Parathyroid adenoma (tissue), 2 donors: ENCODE results near the gene AFF3.

ENCODE experiments used
- H2AFZ ChIP-seq: fragments of 300-600 bp; sonication (generic); one replicate; pipeline ENCODE4 v1.7.0; 2017; ENCODE audit warnings: antibody characterized with exemption, mild to moderate bottlenecking
- H3K27ac ChIP-seq: fragments of 300-600 bp; sonication (generic); one replicate; pipeline ENCODE4 v1.7.0; 2017
- H3K27me3 ChIP-seq: fragments of 300-600 bp; sonication (generic); one replicate; pipeline ENCODE4 v1.7.0; 2017; ENCODE audit warnings: low read length; ENCODE audit not compliant: control insufficient read depth, insufficient read depth
- H3K36me3 ChIP-seq: fragments of 300-600 bp; sonication (generic); one replicate; pipeline ENCODE4 v1.7.0; 2017; ENCODE audit warnings: low read length; ENCODE audit not compliant: control insufficient read depth, insufficient read depth
- H3K4me1 ChIP-seq: fragments of 300-600 bp; sonication (generic); one replicate; pipeline ENCODE4 v1.7.0; 2017; ENCODE audit warnings: control low read depth
- H3K4me2 ChIP-seq: fragments of 300-600 bp; sonication (generic); one replicate; pipeline ENCODE4 v1.7.0; 2017; ENCODE audit warnings: low read length
- H3K4me3 ChIP-seq: fragments of 300-600 bp; sonication (generic); one replicate; pipeline ENCODE4 v1.7.0; 2017; ENCODE audit warnings: low read depth, low read length
- H3K79me2 ChIP-seq: fragments of 300-600 bp; sonication (generic); one replicate; pipeline ENCODE4 v1.7.0; 2017; ENCODE audit warnings: control low read depth
- H3K9ac ChIP-seq: fragments of 300-600 bp; sonication (generic); one replicate; pipeline ENCODE4 v1.7.0; 2017; ENCODE audit warnings: mild to moderate bottlenecking
- H3K9me3 ChIP-seq: fragments of 300-600 bp; sonication (generic); one replicate; pipeline ENCODE4 v1.7.0; 2017; ENCODE audit warnings: low read length; ENCODE audit not compliant: control insufficient read depth
- TF ChIP-seq, protein P1 (sequence below): fragments of 300-600 bp; sonication (generic); IDR thresholded peaks from one replicate; pipeline ENCODE4 v1.7.0; 2017; ENCODE audit warnings: antibody characterized with exemption, mild to moderate bottlenecking
- donor health status: primary hyperparathyroidism.

The AFF3 gene

DNA sequence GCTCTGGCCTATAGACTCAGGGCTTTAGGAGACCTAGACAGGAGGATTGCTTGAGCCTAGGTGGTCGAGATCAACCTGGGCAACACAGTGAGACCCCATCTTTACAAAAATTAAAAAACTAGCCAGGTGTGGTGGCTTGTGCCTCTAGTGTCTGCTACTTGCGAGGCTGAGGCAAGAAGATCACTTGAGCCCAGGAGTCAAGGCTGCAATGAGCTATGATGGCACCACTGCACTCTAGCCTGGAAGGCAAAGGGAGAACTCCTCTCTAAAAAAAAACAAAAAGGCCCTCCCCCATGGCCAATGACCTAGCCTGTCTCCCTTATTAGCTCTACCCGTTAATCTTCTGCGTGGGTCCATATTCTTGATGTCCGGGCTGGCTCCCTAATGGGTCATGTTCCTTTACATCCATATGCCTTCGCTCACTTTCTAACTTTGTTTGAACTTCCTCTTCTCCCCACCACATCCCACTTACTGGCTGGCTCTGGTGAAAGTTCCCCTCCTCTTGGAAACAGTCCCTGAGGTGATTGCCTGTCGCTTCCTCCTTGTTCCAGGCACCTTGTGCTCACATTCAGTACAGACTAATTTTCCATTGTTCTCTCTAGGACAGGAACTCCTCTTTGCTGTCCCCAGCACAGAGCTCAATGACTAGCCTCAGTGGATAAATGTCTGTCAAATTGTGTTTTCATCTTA is 103.0 kb downstream of the AFF3 start:
- H2AFZ ChIP-seq = no peak overlapping the region
- H3K9ac ChIP-seq = no peak overlapping the region

DNA sequence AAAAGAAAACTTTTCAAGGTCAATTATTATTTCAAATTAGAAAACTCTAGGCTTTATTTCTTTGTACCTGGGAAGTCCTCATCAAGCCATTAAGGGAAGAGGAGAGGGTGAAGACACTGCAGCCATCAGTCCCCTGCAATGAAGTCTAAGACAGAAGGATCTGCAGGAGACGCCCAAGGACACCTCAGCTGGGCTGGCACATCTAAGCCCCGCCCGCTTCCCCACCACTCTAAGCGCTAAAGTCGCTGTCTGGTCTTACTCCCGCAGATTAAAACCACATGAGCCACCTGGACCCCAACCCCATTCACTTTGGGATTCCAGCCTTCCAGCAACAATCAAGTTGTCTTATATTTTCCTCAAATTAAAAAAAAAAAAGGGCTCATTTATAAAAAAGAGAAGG is 104.4 kb downstream of the AFF3 start:
- Histone ChIP-seq H3K79me2 (no peaks in the 10 kb centered on the region), H3K4me1 (no peaks in the 10 kb centered on the region), H3K9me3 (no peaks in the 10 kb centered on the region), H3K4me3 (no peak overlapping the region), H2AFZ (no peak overlapping the region), H3K4me2 (no peak overlapping the region), H3K27ac (no peak overlapping the region), H3K9ac (no peak overlapping the region), H3K27me3 (no peaks in the 10 kb centered on the region), H3K36me3 (no peaks in the 10 kb centered on the region)
- TF ChIP-seq, protein P1, sequence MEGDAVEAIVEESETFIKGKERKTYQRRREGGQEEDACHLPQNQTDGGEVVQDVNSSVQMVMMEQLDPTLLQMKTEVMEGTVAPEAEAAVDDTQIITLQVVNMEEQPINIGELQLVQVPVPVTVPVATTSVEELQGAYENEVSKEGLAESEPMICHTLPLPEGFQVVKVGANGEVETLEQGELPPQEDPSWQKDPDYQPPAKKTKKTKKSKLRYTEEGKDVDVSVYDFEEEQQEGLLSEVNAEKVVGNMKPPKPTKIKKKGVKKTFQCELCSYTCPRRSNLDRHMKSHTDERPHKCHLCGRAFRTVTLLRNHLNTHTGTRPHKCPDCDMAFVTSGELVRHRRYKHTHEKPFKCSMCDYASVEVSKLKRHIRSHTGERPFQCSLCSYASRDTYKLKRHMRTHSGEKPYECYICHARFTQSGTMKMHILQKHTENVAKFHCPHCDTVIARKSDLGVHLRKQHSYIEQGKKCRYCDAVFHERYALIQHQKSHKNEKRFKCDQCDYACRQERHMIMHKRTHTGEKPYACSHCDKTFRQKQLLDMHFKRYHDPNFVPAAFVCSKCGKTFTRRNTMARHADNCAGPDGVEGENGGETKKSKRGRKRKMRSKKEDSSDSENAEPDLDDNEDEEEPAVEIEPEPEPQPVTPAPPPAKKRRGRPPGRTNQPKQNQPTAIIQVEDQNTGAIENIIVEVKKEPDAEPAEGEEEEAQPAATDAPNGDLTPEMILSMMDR = no peak

More for the DNA sequence above, 103.0 kb downstream of the AFF3 start:
- Histone ChIP-seq H3K79me2 (no peaks in the 10 kb centered on the region), H3K4me3 (no peak overlapping the region), H3K4me1 (no peaks in the 10 kb centered on the region), H3K4me2 (no peak overlapping the region), H3K9me3 (no peaks in the 10 kb centered on the region), H3K36me3 (no peaks in the 10 kb centered on the region), H3K27me3 (no peaks in the 10 kb centered on the region), H3K27ac (no peak overlapping the region)
- TF ChIP-seq, protein P1 = no peak

DNA sequence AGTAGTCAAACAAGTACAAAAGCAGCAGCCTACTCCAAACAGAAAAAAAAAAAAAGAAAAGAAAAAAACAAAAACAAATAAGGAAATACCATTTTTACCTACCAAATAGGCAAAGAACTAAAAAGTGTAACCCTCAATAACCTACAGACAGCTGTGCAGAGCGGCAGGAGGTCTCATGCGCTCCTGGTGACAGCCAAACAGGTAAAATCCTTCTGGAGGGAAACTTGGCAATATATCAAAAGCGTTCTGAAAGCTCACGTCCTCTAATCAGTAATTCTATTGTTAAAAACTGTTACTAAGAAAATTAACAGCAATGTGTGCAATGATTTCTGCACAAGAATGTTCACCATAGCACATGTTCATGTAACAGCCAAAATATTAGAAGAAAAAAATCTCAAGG is 105.6 kb downstream of the AFF3 start:
- H3K4me1 ChIP-seq = no peaks in the 10 kb centered on the region
- H3K36me3 ChIP-seq = no peaks in the 10 kb centered on the region
- TF ChIP-seq, protein P1 = no peak
- no peaks in the 10 kb centered on the region for H3K27me3 ChIP-seq
- H3K4me2 ChIP-seq = no peak overlapping the region
- H3K27ac ChIP-seq = no peak overlapping the region
- no peak overlapping the region for H2AFZ ChIP-seq
- no peak overlapping the region for H3K4me3 ChIP-seq
- no peaks in the 10 kb centered on the region for H3K9me3 ChIP-seq
- no peak overlapping the region for H3K9ac ChIP-seq
- H3K79me2 ChIP-seq = no peaks in the 10 kb centered on the region

DNA sequence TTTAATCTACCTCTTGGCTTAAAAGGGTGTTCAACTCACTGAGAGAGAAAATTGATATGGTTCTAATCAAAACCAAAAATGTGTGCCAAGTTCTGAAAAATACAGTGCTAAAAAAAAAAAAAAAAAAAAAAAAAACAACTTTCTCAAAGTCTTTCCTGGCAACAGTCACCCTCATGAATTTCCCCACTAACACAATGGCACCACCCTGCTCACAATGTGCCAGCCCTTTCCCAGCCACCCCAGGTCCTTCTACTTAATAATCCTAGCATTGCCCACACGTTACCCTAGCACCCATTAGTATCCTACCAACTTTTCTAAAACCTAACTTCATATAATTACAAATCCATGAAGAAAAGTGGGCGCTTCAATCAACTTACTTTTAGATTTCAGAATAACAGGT is 106.4 kb downstream of the AFF3 start:
- Histone ChIP-seq H3K27me3 (no peaks in the 10 kb centered on the region), H3K4me2 (no peak overlapping the region), H3K27ac (no peak overlapping the region), H3K4me1 (no peaks in the 10 kb centered on the region), H3K9ac (no peak overlapping the region), H3K9me3 (no peaks in the 10 kb centered on the region), H2AFZ (no peak overlapping the region), H3K4me3 (no peak overlapping the region), H3K36me3 (no peaks in the 10 kb centered on the region), H3K79me2 (no peaks in the 10 kb centered on the region)
- TF ChIP-seq, protein P1 = no peak

DNA sequence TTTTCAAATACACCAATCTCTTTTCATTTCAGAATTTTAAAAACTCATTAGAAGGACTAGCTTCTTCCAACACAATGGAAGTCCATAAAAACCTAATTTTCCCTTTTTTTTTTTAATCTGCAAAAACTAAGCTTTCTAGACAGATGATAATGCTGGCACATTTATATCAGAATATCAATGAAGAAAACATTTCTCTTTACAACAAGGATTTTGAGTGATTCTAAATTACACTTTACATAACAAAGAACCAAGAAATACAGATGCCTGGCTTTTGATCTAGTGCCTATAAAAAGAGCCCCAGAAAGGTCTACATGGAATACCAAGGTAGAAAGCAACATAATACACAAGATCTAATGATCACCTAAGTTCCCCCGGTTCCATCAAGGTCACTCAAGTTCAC is 108.0 kb downstream of the AFF3 start:
- no peak overlapping the region for H3K9ac ChIP-seq
- TF ChIP-seq, protein P1 = no peak
- no peak overlapping the region for H3K4me2 ChIP-seq
- H3K4me3 ChIP-seq = no peak overlapping the region
- H3K27me3 ChIP-seq = no peaks in the 10 kb centered on the region
- H3K79me2 ChIP-seq = no peaks in the 10 kb centered on the region
- H2AFZ ChIP-seq = no peak overlapping the region
- H3K9me3 ChIP-seq = no peaks in the 10 kb centered on the region
- no peaks in the 10 kb centered on the region for H3K36me3 ChIP-seq
- no peaks in the 10 kb centered on the region for H3K4me1 ChIP-seq
- H3K27ac ChIP-seq = no peak overlapping the region
